GM18502 (cell line): ENCODE results near the gene OR5H1.

Experiments
- ATAC-seq: cut with Tn5 transposase; IDR thresholded peaks from one replicate; pipeline ENCODE4 v1.9.1; 2021; ENCODE audit warnings: mild to moderate bottlenecking; ENCODE audit not compliant: unreplicated experiment, poor library complexity

OR5H1 gene

DNA sequence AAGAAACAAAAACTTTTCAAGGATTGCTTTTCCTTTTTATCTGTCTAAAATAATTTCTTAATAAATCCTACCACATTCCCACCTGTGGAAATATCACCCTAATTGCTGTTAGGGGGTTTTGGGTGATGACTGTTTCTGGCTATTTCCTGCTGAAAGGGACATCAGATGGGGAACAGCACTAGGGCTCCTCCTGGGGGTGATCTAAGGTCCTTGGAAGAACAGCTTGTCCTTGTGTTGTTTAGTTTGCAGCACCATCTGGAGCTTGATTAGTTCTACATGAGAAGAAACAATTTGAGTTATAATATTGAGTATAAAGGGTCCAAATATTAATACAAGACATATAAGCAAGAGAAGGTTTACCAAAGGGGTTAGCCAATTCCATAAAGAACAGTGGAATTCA, 54.7 kb downstream of the OR5H1 start:
- ATAC-seq: no peak
